K562 (cell line): ENCODE results near the gene PCCA.

Experiments used
- ELK1 ChIP-seq: sonication (generic); formaldehyde crosslinking; IDR thresholded peaks from 2 replicates; pipeline ENCODE4 v1.8.1; 2022; ENCODE audit warnings: missing genetic modification reagents
- FOS ChIP-seq: IDR thresholded peaks from 3 replicates; pipeline ENCODE4 v1.6.1; 2011; ENCODE audit not compliant: insufficient read length; ENCODE audit errors: extremely low read depth
- LEF1 ChIP-seq: fragments of 450-650 bp; IDR thresholded peaks from 2 replicates; pipeline ENCODE4 v1.6.1; 2016; ENCODE audit warnings: mild to moderate bottlenecking
- POLR2A ChIP-seq: fragments of 450-650 bp; conservative IDR thresholded peaks from 2 replicates; pipeline ENCODE4 v1.6.1; 2016
- ZNF146 ChIP-seq: IDR thresholded peaks from one replicate; pipeline ENCODE4 v1.6.1; 2018; ENCODE audit warnings: missing compliant biosample characterization; ENCODE audit not compliant: unreplicated experiment

GRCh38 chr13:100088644-100089464, at the start of gene PCCA:
- TF ChIP-seq LEF1 (no peak), POLR2A (peak; percentile 76), ELK1 (no peak), FOS (no peak), ZNF146 (no peak)
